ENCODE results near the gene AMER2.
A peak's percentile ranks its signal among the peaks of the same experiment; 100 is the strongest.

The AMER2 gene

GRCh38 chr13:25149711-25150110 lies 22.4 kb downstream of the AMER2 start:
- no peak for DNase-seq

- no peak for DNase-seq
Observed at GRCh38 chr13:25148402-25148771, 23.7 kb downstream of the AMER2 start.

DNA sequence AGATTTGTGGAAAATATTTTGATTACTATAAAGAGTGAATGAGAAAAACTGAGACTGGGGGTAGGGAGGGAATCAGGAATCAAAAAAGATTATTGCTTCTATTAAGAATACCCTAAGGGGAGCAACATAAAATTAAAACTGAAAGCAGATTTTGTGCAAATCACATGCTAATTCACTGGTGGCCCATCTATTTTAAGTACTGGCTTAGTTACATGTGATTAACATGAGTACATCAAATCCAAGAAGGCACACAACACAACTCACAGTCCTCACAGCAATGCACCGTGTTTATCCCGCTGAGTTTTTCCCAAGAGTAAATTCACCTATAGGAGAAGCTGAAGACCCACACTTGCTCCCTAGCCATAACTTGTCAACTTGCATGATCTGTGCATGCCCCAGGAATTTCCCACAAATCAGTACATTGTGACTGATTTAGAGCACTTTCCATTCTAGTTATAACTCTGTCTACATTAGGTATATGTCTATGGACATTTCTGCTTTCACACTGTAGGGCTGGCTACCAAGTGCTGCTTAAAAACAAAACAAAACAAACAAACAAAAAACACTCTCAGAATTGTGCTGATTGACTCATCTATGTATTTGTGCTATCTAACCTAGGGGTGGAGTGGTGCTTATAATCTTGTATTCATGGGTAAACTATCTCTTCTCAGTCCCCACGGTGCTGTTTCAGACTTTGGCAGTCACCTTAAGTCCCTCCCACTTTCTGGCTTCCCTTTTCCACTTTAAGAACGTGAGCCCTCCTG lies 24.3 kb downstream of the AMER2 start:
- DNase-seq = no peak

GRCh38 chr13:25143706-25144105 lies 28.4 kb downstream of the AMER2 start:
- no peak for DNase-seq

DNA sequence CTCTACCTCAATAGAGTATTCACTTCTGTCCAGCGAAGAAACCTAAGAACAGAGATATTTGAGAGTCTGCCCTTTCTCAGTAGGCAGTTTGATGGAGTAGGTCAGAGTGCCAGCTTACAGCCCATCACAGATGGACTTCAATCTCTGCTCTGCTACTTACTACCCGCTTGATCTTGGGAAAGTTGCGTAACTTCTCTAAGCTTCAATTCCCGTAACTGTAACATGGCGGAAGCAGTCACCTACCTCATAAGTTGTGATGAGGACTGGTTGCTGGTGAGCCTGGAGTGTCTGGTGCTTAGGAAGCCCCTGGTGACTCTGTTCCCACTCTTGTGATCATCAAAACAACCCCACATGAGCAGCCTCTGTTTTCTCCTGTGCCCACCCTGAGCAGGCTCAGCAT lies 31.0 kb downstream of the AMER2 start:
- no peak for DNase-seq

DNA sequence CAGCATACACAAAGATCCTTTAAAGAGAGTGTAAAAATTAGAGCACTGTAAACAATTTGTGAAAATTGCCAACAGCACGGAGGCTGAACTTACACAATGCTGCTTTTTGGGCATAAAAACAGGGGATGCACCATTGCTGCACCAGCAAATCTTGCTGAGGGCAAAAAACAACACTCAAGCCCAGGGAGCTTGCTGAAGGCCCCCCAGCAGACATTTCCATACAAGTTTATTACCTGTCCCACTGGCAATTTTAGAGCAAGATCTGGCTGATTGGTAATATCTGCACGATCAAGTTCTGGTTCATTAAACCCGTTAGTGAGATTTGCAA lies 34.3 kb downstream of the AMER2 start:
- no peak for DNase-seq

DNA sequence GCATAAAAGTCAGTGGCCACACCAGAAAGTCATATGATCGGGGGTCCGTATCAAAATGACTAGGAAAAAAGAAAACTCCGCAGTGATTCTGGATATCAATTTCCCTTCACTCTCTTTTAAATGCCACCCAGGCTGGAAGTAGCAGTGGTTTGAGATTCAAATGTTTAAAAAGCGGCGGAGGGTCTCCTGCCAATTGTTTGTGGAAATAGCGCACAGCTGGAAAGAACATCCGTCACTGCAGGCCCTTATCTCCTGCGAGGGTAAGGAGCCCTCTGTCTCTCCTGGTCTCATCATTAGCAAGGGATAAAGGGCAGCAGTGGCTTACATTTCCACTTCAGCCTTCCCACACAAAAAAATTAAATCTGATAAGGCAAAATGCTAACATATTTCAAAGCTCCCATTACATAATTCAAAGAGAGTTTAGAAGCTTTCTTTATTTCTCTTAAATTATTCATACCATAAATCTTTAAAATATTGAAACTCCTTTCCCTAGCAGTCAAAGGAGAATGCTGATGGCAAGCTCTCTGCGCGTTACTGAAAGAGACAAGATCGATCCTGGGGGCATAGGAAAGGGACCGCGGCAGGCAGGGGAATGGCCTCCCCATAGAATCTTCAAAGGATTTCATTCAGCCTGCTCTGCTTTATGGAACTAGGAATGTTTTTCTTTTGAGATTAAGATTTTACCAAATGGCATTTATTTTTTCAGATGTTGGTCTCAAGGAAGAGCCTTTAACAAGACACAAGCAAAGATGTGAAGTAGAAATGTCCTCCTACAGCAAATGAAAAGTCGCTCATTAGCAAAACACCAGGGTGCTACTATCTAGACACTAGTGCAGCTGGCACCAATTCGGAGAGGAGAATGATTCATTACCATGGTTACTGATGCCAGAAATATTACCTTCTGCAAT lies 35.0 kb downstream of the AMER2 start:
- peak; percentile 24 for DNase-seq

DNA sequence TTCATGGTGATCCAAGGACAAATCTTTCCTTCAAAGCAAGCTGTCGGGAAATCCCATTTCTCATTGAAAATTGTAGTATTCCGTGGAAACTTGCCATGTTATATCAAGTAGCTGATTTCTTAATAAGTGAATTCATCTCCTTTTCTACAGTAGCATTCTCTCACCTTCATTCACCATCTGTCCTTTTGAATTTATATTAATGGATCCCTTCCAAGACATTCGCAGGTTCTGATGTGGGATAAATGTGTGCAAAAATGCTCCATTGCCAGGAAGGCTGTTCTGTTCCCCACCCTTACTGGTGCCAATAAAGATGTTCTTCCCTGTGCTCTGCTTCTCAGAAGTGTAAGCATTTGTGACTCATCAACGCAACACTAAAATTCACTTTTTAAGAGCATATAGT lies 36.2 kb downstream of the AMER2 start:
- no peak for DNase-seq

GRCh38 chr13:25132751-25133390 lies 39.2 kb downstream of the AMER2 start:
- DNase-seq = no peak

GRCh38 chr13:25131881-25132420 lies 40.1 kb downstream of the AMER2 start:
- DNase-seq = no peak

DNA sequence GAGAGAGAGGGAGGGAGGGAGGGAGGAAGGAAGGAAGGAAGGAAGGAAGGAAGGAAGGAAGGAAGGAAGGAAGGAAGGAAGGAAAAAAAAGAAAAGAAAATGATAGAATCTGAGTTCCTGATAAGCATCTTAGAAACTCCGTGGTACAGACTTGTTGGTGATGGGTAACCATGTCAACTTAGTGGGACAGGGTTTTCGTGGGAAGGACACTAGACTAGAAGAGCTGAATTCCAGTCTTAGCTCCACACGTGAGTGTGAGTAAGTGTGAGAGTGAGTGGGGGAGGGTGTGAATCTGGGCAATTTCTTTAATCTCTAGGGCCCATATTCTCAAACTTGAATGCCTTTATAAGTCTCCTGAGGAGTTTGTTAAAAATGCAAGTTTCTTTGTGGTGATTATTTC lies 41.1 kb downstream of the AMER2 start:
- no peak for DNase-seq

- DNase-seq = no peak
Observed at GRCh38 chr13:25118378-25118905, 53.6 kb downstream of the AMER2 start.

- no peak for DNase-seq
Observed at GRCh38 chr13:25117312-25117711, 54.8 kb downstream of the AMER2 start.

DNA sequence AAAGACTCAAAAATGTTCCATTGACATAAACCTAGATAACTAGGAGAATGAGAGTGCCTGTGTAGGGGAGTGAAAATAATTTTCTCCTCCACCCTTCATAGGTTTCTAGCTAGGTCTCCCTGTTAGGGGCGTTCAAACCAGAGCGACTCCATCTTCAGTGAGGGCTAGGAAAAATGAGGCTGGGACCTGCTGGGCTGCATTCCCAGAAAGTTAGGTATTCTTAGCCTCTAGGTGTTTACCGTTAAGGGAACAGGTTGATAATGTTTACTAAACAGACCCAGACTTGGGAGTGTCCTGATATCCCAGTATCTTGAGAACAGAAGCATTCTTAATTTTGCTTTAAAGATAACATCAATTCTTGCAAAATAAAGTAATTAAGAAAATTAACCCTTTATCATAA lies 56.0 kb downstream of the AMER2 start:
- DNase-seq = no peak

- peak; percentile 61 for DNase-seq
Observed at GRCh38 chr13:25114220-25114619, 57.9 kb downstream of the AMER2 start.

DNA sequence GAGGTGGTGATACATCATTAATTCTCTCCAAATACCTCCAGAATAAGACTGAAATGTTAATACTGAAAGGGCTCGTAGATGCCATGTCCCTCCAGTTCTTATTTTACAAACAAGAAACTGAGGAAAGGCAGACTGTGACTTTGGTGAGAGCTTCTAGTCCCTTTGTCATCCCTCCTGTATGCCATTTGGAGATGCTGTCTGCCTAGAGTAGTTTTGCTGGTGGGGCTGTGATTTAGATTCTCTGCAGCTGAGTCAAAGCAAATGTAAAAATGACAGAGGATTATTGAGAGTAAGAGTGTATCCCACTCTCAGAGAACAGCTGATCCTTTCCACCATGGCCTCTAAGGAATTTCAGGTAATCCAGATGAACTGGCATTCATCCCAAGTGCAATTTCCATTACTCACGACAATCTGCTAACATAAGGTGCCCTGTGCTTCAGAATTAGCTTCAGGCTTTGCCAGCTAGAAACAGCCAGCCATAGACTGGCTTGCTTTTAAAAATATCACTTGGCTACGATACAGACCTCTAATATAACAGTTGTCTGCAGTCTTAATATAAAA lies 59.3 kb downstream of the AMER2 start:
- DNase-seq = no peak

Data from NCI-H2227 treated with DMSO at 0.1 percent for 48 hours (cell line).